GM08714 (cell line): ENCODE results near the gene ARID1B.

Experiments used
- H3K4me3 ChIP-seq: fragments of 200-500 bp; sonication (Bioruptor generic); 2 replicates; pipeline ENCODE4 v1.5.1; 2014; ENCODE audit warnings: mild to moderate bottlenecking, low read length, inconsistent platforms
- ZNF274 ChIP-seq: IDR thresholded peaks from 2 replicates; pipeline ENCODE4 v1.6.1; 2012; ENCODE audit warnings: mild to moderate bottlenecking, low read depth, low read length

The ARID1B gene

GRCh38 chr6:156873654-156874380 lies 96.6 kb downstream of the ARID1B start:
- H3K4me3 ChIP-seq: no peak overlapping the region
- TF ChIP-seq ZNF274: no peak

GRCh38 chr6:156875062-156875461 lies 97.9 kb downstream of the ARID1B start:
- no peak overlapping the region for H3K4me3 ChIP-seq
- TF ChIP-seq ZNF274: no peak

GRCh38 chr6:156876302-156876701 lies 99.1 kb downstream of the ARID1B start:
- H3K4me3 ChIP-seq: no peak overlapping the region
- TF ChIP-seq ZNF274: no peak

- no peak overlapping the region for H3K4me3 ChIP-seq
- no peak for TF ChIP-seq ZNF274
These were observed 100.1 kb downstream of the ARID1B start for GRCh38 chr6:156877126-156877863.

GRCh38 chr6:156878681-156879080 lies 101.5 kb downstream of the ARID1B start:
- H3K4me3 ChIP-seq: no peak overlapping the region
- TF ChIP-seq ZNF274: no peak

- no peak for TF ChIP-seq ZNF274
- no peak overlapping the region for H3K4me3 ChIP-seq
These were observed 102.0 kb downstream of the ARID1B start for GRCh38 chr6:156879186-156879585.

GRCh38 chr6:156879591-156879990 lies 102.4 kb downstream of the ARID1B start:
- TF ChIP-seq ZNF274: no peak
- no peak overlapping the region for H3K4me3 ChIP-seq

GRCh38 chr6:156880913-156881312 lies 103.7 kb downstream of the ARID1B start:
- TF ChIP-seq ZNF274: no peak
- no peak overlapping the region for H3K4me3 ChIP-seq

- no peak overlapping the region for H3K4me3 ChIP-seq
- no peak for TF ChIP-seq ZNF274
These were observed 104.8 kb downstream of the ARID1B start for GRCh38 chr6:156881687-156882629.

GRCh38 chr6:156883497-156884252 lies 106.5 kb downstream of the ARID1B start:
- no peak for TF ChIP-seq ZNF274

GRCh38 chr6:156884306-156884705 lies 107.1 kb downstream of the ARID1B start:
- no peak overlapping the region; the same call in 1 of the 2 replicates for H3K4me3 ChIP-seq
- no peak for TF ChIP-seq ZNF274

More at GRCh38 chr6:156883497-156884252, 106.5 kb downstream of the ARID1B start:
- no peak overlapping the region; the same call in 1 of the 2 replicates for H3K4me3 ChIP-seq

- no peak overlapping the region for H3K4me3 ChIP-seq
- no peak for TF ChIP-seq ZNF274
These were observed 108.4 kb downstream of the ARID1B start for GRCh38 chr6:156885562-156885961.

GRCh38 chr6:156886409-156886808 lies 109.2 kb downstream of the ARID1B start:
- no peak for TF ChIP-seq ZNF274
- H3K4me3 ChIP-seq: no peak overlapping the region
